Activated CD4-positive, alpha-beta T cell treated with anti-CD3 and anti-CD28 coated beads, Interleukin-2, amount 10 ng/mL, durations not matched to agents 24 days and 14 days (primary cell): ENCODE measurements around the gene SMYD1. TPM values are rescaled to one million over a fixed set of nuclear protein-coding genes. Genes with fewer than 3 reads are reported as not detected.
"Not testable (repeated sequence)": the region's sequence is repeated elsewhere in the genome, so short reads cannot be mapped to it uniquely, and the experiment has no call there.

Source experiments
- DNase-seq: peaks from one replicate; pipeline ENCODE4 v3.0.0; 2022
- H3K27ac Mint-ChIP-seq: one replicate; pipeline ENCODE4 v1.8.0; 2022; ENCODE audit warnings: mild to moderate bottlenecking, mixed read lengths
- H3K27me3 Mint-ChIP-seq: one replicate; pipeline ENCODE4 v1.8.0; 2022; ENCODE audit warnings: mixed read lengths
- H3K36me3 Mint-ChIP-seq: one replicate; pipeline ENCODE4 v1.8.0; 2022; ENCODE audit warnings: low read depth, mild to moderate bottlenecking, mixed read lengths
- H3K4me1 Mint-ChIP-seq: one replicate; pipeline ENCODE4 v1.8.0; 2021; ENCODE audit warnings: mixed read lengths
- H3K4me3 Mint-ChIP-seq: one replicate; pipeline ENCODE4 v1.8.0; 2022; ENCODE audit warnings: mild to moderate bottlenecking, moderate library complexity, mixed read lengths
- H3K9me3 Mint-ChIP-seq: one replicate; pipeline ENCODE4 v1.8.0; 2021; ENCODE audit warnings: mixed read lengths
- intact Hi-C: fragments of 100-400 bp; cut with micrococcal nuclease; formaldehyde crosslinking; loops from one replicate; pipeline ENCODE4 v1.15.1; 2023
- total RNA-seq: library from RNA; stranded (reverse); gene quantifications from 2 replicates; pipeline ENCODE4 v1.2.3, GENCODE V29; 2022

The SMYD1 gene
- total RNA-seq, 1 donor from 2014 or later, result not detected

DNA sequence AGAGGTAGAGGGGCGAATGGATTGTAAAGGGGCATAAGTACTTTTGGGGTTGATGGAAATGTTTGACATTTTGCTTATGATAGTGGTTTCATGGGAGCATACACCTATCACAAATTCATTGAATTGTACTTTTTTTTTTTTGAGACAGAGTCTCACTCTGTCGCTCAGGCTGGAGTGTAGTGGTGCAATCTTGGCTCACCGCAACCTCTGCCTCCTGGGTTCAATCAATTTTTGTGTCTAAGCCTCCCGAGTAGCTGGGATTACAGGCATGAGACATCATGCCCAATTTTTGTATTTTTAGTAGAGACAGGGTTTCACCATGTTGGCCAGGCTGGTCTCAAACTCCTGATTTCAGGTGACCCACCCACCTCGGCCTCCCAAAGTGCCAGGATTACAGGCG lies 22.1 kb upstream of the SMYD1 start:
- H3K4me3 Mint-ChIP-seq, intact Hi-C loops, DNase-seq, H3K4me1 Mint-ChIP-seq, H3K27me3 Mint-ChIP-seq, H3K27ac Mint-ChIP-seq, H3K9me3 Mint-ChIP-seq: not testable (repeated sequence)
- H3K36me3 Mint-ChIP-seq, result peaks cover 44% of the 10 kb centered on the region

- peaks cover 51% of the 10 kb centered on the region for H3K36me3 Mint-ChIP-seq
- H3K4me1 Mint-ChIP-seq, result peaks cover 23% of the 10 kb centered on the region
- no peak overlapping the region for H3K4me3 Mint-ChIP-seq
- no peaks in the 10 kb centered on the region for H3K27me3 Mint-ChIP-seq
- H3K27ac Mint-ChIP-seq, result no peak overlapping the region
- no peaks in the 10 kb centered on the region for H3K9me3 Mint-ChIP-seq
- intact Hi-C loops, result no loop called here
- DNase-seq, result no peak
Measured at GRCh38 chr2:88048541-88048940, 19.1 kb upstream of the SMYD1 start.

DNA sequence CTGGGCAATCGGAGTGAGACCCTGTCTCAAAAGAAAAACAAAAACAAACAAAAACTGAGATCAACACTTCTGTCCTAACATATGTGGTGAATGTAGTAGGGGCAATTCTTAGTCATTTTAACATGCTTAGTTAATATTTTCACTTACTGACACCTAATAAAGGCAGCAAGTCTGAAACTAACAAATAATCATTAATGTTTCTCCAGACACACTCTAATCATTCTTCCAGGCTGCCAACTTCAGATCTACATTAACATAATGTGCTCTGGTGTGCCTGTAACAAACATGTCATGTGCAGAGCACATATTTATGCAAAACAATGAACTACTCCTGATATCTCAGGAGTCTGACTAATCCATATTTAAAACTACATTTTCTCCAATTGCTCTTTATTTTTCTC lies 18.0 kb upstream of the SMYD1 start:
- Mint-ChIP-seq H3K36me3 (peaks cover 56% of the 10 kb centered on the region), H3K27ac (no peak overlapping the region), H3K9me3 (no peaks in the 10 kb centered on the region), H3K4me3 (no peak overlapping the region), H3K4me1 (peaks cover 31% of the 10 kb centered on the region), H3K27me3 (no peaks in the 10 kb centered on the region)
- intact Hi-C loops, result loop anchor here (10.0 kb wide), 1 partner anchor 575 kb away; the partner anchor contains the start of gene EIF2AK3
- no peak for DNase-seq

DNA sequence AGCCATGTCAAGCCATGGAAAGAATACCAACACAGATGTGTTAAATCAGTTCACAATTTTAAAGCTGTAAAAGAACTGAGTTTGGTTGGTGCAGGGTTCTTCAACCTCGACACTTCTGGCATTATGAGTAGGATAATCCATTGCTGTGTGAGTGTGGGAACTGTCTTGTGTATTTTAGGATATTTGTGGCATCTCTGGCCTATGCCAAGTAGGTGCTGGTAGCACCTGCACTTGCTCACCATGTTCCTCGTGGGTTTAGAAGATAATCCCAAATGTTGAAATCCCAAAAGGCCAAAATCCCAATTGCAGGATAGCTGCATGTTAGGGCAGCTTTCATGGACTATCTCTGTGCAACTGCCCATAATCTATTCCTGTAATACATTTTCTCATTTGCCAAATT lies 15.8 kb upstream of the SMYD1 start:
- Mint-ChIP-seq H3K36me3 (peaks cover 51% of the 10 kb centered on the region), H3K9me3 (no peaks in the 10 kb centered on the region), H3K27ac (no peak overlapping the region), H3K4me1 (peaks cover 42% of the 10 kb centered on the region), H3K27me3 (no peaks in the 10 kb centered on the region), H3K4me3 (no peak overlapping the region)
- DNase-seq, result no peak
- intact Hi-C loops, result loop anchor here (10.0 kb wide), 1 partner anchor 573 kb away; the partner anchor contains the start of gene EIF2AK3

DNA sequence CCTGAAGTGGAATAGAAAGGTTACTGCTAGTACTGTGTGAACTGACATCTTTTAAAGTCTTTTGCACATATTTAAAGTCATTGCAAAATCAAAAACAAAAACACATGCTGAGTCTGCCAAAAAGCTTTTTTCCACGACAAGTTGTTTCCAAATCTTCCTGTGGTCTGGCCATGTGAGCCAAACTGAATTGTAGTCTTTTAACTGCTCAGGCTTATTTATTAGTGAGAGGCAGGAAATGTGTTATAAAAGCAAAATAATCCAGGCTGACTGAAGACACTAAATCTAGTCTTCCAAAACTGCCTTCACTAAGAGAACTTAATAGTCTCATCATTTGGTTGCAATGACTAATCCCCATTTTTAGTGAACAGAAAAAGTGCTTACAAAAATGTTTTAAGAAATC lies 14.3 kb upstream of the SMYD1 start:
- intact Hi-C loops, result loop anchor here (10.0 kb wide), 1 partner anchor 572 kb away; the partner anchor contains the start of gene EIF2AK3
- no peaks in the 10 kb centered on the region for H3K27me3 Mint-ChIP-seq
- H3K4me3 Mint-ChIP-seq, result peak overlapping the region; percentile 97
- H3K27ac Mint-ChIP-seq, result peak overlapping the region; percentile 96
- peaks cover 49% of the 10 kb centered on the region for H3K36me3 Mint-ChIP-seq
- DNase-seq, result no peak
- peaks cover 54% of the 10 kb centered on the region for H3K4me1 Mint-ChIP-seq
- H3K9me3 Mint-ChIP-seq, result no peaks in the 10 kb centered on the region

DNA sequence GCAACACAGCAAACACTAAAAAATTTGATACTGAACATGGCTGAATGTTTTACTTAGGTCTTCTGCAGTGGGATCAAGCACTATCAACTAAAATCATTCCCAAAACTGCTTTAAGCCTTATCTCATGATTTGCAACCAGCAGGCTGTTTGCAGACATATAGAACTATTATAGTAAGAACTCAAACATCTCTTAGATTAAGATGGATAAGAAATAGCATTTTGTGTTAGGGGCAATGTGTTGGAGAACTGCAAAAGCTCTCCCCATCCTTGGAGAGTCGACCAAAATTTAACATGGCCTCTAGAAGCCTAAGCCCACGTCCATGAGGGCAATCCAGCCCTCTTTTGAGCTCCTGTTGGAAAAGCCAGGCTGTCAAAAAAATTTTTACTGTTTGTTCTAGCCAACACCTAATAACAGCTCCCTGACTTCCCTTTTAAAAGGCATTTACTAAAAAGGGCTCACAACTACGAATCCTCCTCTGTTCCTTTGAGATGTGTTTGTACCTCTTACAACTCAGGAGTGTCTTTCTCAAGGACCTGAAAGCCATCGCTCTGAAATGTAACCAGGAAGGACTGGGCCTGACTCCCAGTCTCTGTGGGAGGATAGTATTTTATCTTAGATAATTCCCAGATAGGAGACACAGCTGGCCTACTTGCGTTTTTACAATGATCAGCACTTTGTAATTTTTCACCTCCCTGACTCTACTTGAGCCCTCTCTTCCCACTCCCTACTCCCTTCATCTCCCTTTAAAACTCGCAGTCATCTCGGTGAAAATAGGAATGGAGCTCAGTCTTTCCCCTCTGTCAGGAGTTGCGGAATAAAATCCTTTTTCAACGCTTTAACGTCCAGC lies 13.5 kb upstream of the SMYD1 start:
- Mint-ChIP-seq H3K4me3 (peak overlapping the region; percentile 97), H3K9me3 (no peaks in the 10 kb centered on the region), H3K27ac (peak overlapping the region; percentile 96), H3K36me3 (peaks cover 43% of the 10 kb centered on the region), H3K27me3 (no peaks in the 10 kb centered on the region), H3K4me1 (peaks cover 54% of the 10 kb centered on the region)
- DNase-seq, result peak; percentile 64
- intact Hi-C loops, result loop anchor here (10.0 kb wide), 1 partner anchor 571 kb away; the partner anchor contains the start of gene EIF2AK3

DNA sequence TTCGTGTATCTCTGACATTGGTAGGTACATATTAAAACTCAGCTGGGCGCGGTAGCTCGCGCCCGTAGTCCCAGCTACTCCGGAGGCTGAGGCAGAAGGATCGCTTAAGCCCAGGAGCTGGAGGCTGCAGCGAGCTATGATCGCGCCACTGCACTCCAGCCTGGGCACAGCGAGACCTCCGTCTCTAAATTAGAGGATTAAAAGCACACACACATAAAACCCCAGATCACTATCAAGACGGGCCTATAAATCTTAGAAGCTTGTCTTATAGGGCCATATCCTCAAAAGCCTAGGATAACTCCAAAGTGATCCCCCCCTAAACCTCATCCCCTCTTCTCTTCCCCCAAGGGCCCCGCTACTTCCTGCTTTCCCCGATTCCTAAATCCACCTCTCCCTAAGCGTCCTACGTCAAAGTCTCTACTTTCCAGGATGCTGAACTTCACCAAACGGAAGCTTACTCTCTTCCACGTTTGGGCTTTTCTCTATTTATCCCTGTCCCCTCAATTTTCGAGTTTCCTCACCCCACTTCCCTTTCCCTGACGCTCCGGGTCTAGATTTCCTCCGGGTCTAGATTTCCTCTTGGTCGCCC lies 12.7 kb upstream of the SMYD1 start:
- Mint-ChIP-seq H3K4me1 (peaks cover 54% of the 10 kb centered on the region), H3K27me3 (no peaks in the 10 kb centered on the region), H3K4me3 (peak overlapping the region; percentile 97), H3K36me3 (peaks cover 37% of the 10 kb centered on the region), H3K27ac (peak overlapping the region; percentile 96), H3K9me3 (no peaks in the 10 kb centered on the region)
- intact Hi-C loops, result loop anchor here (1.0 to 10.0 kb wide), 2 partner anchors 39 to 570 kb away; partner anchors contain the start of genes EIF2AK3 and RNU2-63P
- no peak for DNase-seq

DNA sequence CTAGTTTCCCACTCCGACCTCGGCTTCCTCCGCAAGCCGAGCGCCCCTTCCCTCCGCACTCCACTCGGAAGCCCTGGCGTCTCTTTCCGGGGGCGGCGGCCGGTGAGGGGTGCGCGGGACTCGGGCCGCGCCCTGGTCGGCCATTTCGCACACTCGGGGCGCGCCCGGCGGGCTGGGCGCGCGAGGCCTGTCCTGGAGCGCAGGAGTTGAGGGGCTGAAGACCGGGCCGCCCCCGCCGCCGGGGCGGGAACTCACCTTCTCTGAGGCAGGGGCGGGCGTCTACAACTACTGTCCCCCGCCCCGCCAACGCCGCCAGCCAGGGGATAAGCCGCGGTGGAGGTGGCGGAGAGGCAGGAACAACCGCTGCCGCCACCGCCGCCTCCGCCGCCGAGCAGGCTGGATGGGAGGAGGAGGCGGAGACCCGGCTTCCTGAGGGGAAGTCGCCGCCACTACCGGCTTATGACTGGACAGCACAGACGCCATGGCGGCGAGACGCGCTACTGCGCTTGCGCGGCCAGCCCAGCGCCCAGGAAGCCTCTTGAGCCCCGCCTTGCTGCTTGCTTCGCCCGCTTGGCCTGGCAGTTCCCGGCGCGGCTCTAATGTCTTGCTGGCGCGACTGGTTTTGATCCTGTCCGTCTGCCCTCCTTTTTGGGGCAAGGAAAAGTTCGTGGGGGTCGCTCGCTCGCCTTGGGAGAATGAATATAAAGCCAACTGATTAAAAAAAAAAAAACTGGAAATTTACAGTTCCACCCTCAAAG lies 12.1 kb upstream of the SMYD1 start, which contains the start of gene KRCC1:
Gene KRCC1 (minus strand): TSS at position 413 of the 758 bp plus-strand sequence. CDS start 27,220 bp downstream, outside the sequence.
- intact Hi-C loops, result loop anchor here (1.0 to 10.0 kb wide), 2 partner anchors 39 to 569 kb away; partner anchors contain the start of genes EIF2AK3 and RNU2-63P
- Mint-ChIP-seq H3K4me1 (peaks cover 55% of the 10 kb centered on the region), H3K36me3 (peaks cover 33% of the 10 kb centered on the region), H3K9me3 (no peaks in the 10 kb centered on the region), H3K27me3 (no peaks in the 10 kb centered on the region), H3K27ac (peak within 1 kb of the TSS; percentile 96), H3K4me3 (peak within 1 kb of the TSS; percentile 97)
- peak; percentile 98 for DNase-seq

- intact Hi-C loops, result loop anchor here (10.0 kb wide), 1 partner anchor 567 kb away; the partner anchor contains the start of gene EIF2AK3
- peak overlapping the region; percentile 57 for H3K27ac Mint-ChIP-seq
Measured at GRCh38 chr2:88057437-88057844, 10.2 kb upstream of the SMYD1 start.

DNA sequence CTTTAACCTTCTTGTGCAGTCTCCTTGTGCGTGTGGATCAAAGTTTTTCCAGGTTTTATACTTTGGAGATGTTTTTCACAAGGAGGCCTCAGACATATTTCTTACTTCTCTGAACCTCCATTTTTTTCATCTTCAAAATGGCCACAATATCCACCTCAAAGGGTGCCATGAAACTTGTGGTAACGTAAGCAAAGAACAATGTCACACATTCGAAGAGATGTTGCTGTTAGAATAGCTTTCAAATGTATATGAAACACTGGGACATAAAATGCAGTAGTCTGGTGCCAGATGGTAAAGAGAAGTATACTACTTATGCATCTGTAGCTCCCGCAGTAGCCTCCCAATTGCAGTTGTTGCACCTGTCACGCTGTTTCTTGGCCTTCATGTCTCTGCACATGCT lies 9.4 kb upstream of the SMYD1 start:
- peak overlapping the region; percentile 21 for H3K27ac Mint-ChIP-seq

More at GRCh38 chr2:88057437-88057844, 10.2 kb upstream of the SMYD1 start:
- no peaks in the 10 kb centered on the region for H3K9me3 Mint-ChIP-seq
- peaks cover 51% of the 10 kb centered on the region for H3K4me1 Mint-ChIP-seq
- H3K4me3 Mint-ChIP-seq, result peak overlapping the region; percentile 25
- peaks cover 24% of the 10 kb centered on the region for H3K36me3 Mint-ChIP-seq
- H3K27me3 Mint-ChIP-seq, result no peaks in the 10 kb centered on the region
- peak; percentile 54 for DNase-seq

GRCh38 chr2:88059979-88060906 lies 7.4 kb upstream of the SMYD1 start:
- Mint-ChIP-seq H3K4me3 (no peak overlapping the region), H3K27me3 (no peaks in the 10 kb centered on the region), H3K36me3 (peaks cover under 1% of the 10 kb centered on the region), H3K27ac (no peak overlapping the region), H3K9me3 (no peaks in the 10 kb centered on the region), H3K4me1 (peaks cover 30% of the 10 kb centered on the region)
- peak; percentile 76 for DNase-seq
- intact Hi-C loops, result loop anchor here (1.0 to 10.0 kb wide), 2 partner anchors 100 to 565 kb away; partner anchors contain the start of gene EIF2AK3

More for the DNA sequence above, 9.4 kb upstream of the SMYD1 start:
- intact Hi-C loops, result loop anchor here (10.0 kb wide), 1 partner anchor 567 kb away; the partner anchor contains the start of gene EIF2AK3
- Mint-ChIP-seq H3K27me3 (no peaks in the 10 kb centered on the region), H3K4me1 (peaks cover 45% of the 10 kb centered on the region), H3K4me3 (no peak overlapping the region), H3K36me3 (peaks cover 18% of the 10 kb centered on the region), H3K9me3 (no peaks in the 10 kb centered on the region)
- DNase-seq, result peak; percentile 58

- no peaks in the 10 kb centered on the region for H3K27me3 Mint-ChIP-seq
- no peaks in the 10 kb centered on the region for H3K9me3 Mint-ChIP-seq
- H3K4me3 Mint-ChIP-seq, result no peak overlapping the region
- H3K4me1 Mint-ChIP-seq, result peaks cover 27% of the 10 kb centered on the region
- DNase-seq, result no peak
- H3K36me3 Mint-ChIP-seq, result no peaks in the 10 kb centered on the region
- H3K27ac Mint-ChIP-seq, result no peak overlapping the region
- intact Hi-C loops, result loop anchor here (1.0 kb wide), 1 partner anchor 99 kb away; no protein-coding TSS in a partner anchor
Measured at GRCh38 chr2:88060907-88061275, 6.7 kb upstream of the SMYD1 start.
